GM19025 (cell line): ENCODE data around the gene CDK5.
A peak's percentile ranks its signal among the peaks of the same experiment; 100 is the strongest.
"Not testable (repeated sequence)": the region's sequence is repeated elsewhere in the genome, so short reads cannot be mapped to it uniquely, and the experiment has no call there.

Experiments used
- ATAC-seq: cut with Tn5 transposase; IDR thresholded peaks from one replicate; pipeline ENCODE4 v1.9.1; 2021; ENCODE audit warnings: mild to moderate bottlenecking, low read depth, moderate library complexity; ENCODE audit not compliant: unreplicated experiment

Gene CDK5

GRCh38 chr7:151038951-151039849 lies 18.5 kb downstream of the CDK5 start:
- ATAC-seq = no peak

DNA sequence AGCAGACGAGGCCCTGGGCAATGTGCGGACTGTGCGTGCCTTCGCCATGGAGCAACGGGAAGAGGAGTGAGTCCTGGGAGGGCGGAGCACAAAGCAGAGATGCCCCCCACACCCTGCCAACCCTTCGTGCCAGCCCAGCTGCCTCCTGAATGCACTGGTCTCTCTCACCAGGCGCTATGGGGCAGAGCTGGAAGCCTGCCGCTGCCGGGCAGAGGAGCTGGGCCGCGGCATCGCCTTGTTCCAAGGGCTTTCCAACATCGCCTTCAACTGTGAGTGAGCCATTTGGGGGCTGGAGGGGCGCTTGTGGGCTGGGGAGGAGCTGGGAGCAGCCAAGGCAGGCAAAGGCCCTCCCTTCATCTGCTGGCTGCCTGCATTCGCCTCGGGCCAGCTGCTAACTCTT lies 21.8 kb downstream of the CDK5 start:
- no peak for ATAC-seq

GRCh38 chr7:151035026-151035717 lies 22.5 kb downstream of the CDK5 start:
- ATAC-seq = no peak

- ATAC-seq = no peak
Observed at GRCh38 chr7:151034312-151035025, 23.2 kb downstream of the CDK5 start.

DNA sequence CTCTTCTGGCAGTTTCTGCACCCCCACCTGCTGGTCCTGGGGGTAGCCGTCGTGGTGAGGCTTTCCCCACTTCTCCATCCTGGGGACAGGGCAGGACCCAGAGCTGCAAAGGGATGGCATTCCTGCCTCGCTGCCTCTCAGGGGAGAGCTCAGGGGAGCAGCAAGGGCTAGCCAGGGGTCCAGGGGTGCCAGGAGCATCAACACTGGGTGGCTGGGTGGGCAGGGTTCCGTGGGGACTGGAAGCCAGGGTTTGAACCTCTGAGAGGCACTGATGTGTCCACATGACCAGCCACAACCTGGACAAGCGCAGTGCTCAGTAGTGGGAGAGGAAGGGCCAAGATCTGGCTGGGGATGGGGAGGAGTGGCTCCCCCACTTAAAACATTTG lies 23.8 kb downstream of the CDK5 start:
- ATAC-seq = no peak

GRCh38 chr7:151032936-151033863 lies 24.5 kb downstream of the CDK5 start:
- no peak for ATAC-seq

DNA sequence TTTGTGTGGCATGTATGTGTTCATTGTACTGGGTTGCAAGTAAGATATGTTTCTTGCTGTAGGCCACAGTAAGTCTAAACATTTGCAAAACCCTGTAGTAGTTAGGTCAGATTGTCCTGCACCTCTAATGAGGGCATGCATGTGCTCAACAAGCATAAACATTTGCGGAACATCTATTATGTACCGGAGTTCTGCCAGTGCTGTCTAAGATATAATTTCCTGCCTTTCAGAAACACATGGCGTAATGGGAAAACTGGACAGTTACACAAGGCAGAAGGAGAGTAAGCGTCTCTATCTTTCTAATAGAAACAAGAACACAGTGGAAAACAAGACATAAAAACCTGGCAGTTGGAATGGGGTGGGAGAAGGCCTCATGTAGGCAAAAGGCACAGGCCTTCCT lies 26.7 kb downstream of the CDK5 start:
- no peak for ATAC-seq

- no peak for ATAC-seq
Observed at GRCh38 chr7:151028948-151029501, 28.7 kb downstream of the CDK5 start.

DNA sequence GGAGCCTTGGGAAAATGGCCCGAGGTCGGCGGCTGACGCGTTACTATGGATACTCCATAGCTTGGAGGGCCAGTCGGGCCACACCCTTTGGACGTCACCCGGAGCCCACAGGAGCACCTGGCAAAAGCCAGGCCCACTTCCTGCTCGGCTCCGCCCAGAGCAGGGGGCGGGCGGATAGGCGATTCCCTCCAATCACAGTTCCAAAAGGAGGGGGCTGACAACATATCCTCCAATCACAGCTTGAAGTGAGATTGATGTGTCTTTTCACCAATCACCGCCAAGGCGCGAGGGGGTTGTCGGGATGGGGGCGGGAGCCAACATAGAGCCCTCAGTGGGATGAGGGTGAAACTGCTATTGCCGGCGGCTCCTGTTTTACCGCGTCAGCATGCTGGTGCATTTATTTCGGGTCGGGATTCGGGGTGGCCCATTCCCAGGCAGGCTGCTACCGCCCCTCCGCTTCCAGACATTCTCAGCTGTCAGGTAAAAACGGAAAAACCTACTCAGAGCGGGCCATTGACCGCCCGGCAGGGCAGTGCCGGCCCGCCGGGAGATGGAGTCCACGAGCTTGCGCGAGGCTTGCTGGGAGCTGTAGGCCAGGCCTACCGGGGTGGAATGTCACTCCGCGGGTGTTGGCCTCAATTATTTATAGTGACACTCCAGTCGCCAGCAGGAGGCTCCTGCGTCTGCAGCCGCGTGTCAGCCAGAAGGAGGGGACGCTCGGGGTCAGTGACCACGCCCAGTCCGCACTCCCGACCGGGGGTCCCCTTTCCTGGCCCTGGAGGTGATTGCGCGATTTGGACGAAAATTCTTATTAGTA lies 29.4 kb downstream of the CDK5 start, which contains the start of gene ABCB8:
TSS of gene ABCB8 (plus strand) at position 320 of the 817 bp plus-strand sequence. CDS start at position 386, 66 bp downstream.
- peak; percentile 97 for ATAC-seq

GRCh38 chr7:151027728-151028130 lies 30.0 kb downstream of the CDK5 start:
- not testable (repeated sequence) for ATAC-seq

DNA sequence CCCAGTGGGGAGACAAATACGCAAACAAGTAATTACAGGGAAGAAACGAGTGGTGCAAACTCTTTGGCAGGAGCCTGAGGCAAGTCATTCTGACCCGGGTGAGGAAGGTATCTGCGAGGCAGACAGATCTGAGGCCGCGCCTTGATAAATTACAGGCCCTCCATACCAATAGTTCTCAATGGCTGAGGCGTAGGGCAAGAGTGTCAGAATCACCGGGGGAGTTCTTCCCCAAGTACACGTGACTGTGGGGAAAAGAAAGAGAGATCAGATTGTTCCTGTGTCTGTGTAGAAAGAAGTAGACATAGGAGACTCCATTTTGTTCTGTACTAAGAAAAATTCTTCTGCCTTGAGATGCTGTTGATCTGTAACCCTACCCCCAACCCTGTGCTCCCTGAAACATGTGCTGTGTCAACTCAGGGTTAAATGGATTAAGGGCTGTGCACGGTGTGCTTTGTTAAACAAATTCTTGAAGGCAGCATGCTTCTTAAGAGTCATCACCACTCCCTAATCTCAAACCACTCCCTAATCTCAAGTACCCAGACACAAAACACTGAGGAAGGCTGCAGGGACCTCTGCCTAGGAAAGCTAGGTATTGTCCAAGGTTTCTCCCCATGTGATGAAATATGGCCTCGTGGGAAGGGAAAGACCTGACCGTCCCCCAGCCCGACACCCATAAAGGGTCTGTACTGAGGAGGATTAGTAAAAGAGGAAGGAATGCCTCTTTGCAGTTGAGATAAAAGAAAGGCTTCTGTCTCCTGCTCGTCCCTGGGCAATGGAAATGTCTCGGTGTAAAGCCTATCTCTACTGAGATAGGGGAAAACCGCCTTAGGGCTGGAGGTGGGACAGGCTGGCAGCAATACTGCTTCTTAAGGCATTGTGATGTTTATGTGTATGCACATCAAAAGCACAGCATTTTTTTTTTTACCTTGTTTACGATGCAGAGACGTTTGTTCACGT lies 30.6 kb downstream of the CDK5 start:
- ATAC-seq = not testable (repeated sequence)

DNA sequence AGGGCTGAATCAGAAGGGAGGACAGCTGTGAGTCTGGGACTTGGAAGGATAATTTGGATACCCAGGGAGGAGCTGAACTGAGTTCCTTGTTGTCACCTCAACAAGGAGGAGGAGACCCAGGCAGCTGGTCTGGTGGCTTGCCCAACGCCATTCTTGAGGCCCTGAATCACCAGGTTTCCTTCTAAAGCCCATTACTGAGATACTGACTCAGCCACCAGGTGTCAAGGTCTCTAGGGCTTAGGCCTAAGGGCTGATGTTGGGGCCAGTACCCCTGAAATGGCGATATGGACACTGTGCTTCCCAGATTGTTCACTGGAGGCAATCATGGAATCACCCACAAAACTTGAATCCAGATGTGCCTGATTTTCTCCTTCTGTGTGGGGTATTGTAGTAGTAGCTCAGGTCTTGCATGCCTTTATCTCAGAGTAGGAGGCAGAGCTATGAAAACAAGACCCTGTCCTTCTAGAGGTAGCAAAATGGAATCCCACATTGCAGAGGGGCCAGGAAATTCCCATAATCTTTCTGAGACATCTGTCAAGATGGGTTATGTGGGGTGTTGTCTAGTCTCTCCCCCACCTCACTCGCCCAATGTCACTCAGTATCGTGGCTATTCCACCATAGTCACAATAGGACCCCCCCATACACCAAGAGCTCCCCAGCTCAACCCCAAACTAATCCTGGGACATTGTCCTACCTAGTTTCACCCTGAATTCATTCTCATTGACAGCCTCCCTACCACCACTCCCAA lies 31.6 kb downstream of the CDK5 start:
- ATAC-seq = no peak

- no peak for ATAC-seq
Observed at GRCh38 chr7:151024435-151025056, 33.2 kb downstream of the CDK5 start, which contains the start of gene ATG9B. Gene ATG9B, minus strand, starts transcription at chr7:151024494. Its CDS starts 71 bp downstream, at chr7:151024423.

DNA sequence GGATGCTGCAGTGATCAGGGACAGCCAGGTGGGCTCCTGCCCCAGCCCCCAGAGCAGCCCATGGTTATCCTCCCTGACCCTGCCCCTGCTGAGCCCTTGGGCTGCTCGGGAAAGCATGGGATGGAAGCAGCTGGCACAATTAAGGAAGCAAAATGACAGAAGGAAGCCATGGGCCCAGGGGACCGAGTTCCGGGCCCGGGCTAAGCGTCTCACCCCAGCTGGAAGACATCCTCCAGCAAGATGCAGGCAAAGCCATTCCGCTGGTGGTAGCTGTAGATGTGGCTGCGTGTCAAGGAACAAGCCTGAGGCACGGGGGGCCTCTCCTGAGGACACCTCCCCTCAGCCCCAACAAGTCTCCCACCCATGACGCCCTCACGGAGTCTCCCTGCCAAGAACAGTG lies 34.5 kb downstream of the CDK5 start:
- no peak for ATAC-seq

DNA sequence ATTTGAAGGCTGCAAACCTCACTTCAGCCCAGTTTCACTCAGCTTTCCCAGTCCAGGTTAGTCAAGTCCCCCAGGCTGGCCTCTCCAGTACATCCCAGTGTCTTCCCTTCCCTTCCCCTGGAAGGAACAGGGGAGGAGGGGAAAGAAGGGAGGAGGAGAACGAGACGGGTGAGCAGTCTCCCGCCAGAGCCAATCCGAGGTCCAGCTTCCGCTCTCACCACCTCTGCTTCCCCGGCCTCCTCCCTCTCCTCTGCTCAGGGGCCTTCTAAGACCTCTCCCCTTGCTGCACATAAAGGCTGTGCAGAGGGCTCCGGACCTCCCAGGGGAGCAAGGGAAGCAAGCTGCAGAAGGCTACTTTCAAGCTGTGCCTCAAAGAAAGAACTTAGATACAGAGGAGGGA lies 37.5 kb downstream of the CDK5 start:
- no peak for ATAC-seq

DNA sequence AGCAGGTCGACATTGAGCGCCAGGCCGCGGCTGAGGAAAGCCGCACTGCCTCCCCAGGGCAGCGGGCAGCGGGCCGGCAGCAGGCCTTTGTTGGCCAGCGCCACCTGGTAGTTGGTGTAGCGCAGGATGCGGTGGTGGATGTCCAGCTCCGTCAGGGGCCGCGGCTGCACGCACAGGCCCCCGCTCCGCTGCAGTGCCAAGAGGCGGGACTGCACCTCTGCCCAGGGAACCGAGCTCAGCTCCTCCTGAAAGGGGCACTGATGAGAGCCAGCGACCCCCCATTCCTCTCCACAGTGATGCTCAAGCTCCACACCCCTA lies 38.6 kb downstream of the CDK5 start:
- no peak for ATAC-seq
